ENCODE results near the gene SAFB.
"Not testable (repeated sequence)": the region's sequence is repeated elsewhere in the genome, so short reads cannot be mapped to it uniquely, and the experiment has no call there.

SAFB gene

DNA sequence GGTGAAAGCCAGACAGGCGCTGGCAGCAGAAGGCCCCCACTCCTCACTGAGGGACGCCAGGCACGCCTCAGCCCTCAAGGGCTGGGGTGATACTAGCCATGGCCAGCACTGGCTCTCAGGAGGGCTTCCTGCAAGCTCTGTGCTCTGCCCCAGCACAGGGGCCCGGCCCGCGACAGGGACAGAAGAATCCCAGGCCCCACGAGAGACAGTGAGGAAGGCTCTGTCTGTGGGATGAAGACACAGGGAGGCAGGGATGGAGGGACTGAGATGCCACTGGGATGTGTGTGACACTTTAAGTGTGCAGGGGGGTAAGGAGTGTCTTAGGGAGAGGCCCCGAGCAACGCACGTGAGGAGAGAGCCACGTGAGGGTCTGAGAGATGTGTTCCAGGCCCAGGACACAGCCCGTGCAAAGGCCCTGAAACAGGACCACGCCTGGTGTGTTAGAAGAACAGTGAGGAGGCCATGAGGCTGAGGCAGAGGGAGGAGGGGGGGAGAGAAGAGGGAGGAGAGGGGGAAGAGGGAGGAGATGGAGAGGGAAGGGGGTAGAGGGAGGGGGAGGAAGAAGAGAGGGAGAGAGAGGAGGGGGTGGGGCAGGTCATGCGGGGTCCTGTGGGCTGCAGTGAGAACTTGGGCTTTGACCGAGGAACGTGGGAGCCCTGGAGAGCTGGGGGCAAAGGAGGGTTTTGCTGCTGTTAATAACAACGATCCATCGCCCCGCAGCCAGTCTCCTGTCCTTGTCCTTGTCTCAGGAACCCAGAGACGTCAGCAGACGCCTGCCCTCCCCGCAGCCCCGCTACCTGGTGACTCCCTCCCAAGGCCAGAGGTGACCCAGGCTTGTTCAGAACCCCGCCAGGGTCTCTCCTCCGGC, 74.4 kb downstream of the SAFB start:
- no peak for DNase-seq (ENCODE audit: low read depth, low spot score)

DNA sequence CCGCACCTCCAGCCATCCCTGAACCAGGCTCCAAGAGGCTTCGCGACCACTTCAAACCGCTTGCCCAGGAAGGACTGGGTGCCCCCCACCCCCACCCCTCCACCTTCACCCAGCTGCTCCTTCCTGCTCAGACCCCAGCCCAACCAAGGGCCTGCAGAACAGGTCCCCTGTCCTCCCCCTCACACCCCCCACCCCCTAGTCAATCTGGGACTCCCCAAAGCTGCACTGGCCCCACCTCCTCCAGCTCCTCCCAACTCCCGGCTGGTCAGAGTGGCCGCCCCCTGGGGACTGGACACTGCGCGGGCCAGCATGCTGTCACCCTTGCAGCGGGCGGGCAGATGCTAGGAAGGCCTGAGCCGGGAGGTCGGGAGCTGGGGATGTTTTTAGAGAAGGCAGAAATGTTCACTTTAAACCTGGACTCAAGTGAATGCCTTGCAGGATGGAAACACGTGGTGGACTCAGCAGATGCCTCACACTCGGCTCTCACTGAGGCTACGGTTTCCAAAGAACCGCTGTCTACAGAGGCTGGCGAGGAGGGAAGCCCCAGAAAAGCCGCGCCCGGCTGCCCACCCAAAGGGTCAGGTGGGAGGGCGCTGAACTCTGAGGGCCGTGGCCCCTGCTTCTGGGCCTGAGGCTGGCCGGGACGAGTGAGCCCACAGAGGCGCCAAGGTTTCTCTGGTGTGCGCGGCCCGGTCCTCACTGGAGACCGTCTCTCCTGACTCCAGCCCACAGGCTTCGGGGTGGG, 75.2 kb downstream of the SAFB start:
- DNase-seq (ENCODE audit: low read depth, low spot score): no peak

DNA sequence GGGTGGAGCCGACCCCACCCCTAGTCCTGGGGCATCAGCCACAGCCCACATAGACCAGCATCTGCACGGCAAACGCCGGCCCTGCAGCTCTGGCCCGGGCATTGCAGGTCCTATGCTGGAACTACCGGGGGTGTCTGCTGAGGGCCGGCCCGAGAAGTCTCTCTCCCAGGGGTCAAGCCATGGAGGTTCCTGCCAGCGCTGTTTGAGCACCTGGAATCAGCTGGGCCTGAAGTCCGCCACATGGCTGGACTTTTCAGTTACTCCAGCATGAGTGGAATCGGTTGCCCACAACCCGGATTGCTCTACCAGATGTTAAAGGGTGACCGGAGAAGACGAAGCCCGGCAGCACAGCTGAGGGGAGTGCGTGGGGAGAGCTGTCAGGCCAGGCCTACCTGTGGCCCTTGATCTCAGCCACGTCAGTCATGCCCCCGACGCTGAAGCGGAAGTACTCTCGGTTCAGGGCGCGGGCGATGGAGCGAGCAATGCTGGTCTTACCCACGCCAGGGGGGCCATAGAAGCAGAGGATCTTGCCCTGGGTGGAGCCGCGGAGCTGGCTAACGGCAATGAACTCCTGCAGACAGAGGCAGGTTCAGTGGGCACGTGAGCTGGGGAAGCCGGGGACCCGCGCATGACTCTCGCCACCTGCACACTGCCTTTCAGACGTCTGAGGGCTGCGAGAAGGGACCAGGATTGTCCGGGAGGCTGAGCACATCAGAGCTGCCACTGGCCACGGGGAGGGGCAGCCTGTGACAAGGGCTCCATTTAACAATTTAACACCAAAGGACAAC, 75.9 kb downstream of the SAFB start:
- DNase-seq (ENCODE audit: low read depth, low spot score): no peak

DNA sequence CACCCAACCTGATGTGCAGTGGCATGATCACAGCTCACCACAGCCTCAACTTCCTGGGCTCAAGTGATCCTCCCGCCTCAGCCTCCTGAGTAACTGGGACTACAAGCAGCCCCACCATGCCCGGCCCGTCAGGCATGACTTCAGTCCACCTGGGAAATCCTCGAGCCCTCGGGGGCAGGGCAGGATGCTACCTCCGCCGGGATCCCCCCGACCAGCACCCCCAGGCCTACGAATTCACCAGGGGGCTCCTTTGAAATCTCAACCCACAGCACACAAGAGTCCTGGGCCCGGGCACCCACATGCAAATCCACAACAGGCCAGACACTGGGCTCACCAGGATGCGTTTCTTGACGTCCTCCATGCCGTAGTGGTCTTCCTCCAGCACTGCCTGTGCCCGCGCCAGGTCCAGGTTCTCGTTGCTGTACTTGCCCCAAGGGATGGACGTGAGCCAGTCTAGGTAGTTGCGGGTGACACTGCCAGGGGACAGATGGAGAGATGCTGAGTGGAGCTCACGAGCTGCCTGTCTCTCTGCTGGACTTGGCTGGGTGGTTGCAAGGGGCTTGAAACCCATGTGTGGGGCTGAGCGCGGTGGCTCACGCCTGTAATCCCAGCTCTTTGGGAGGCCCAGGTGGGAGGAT, 77.7 kb downstream of the SAFB start:
- no peak for DNase-seq (ENCODE audit: low read depth, low spot score)

DNA sequence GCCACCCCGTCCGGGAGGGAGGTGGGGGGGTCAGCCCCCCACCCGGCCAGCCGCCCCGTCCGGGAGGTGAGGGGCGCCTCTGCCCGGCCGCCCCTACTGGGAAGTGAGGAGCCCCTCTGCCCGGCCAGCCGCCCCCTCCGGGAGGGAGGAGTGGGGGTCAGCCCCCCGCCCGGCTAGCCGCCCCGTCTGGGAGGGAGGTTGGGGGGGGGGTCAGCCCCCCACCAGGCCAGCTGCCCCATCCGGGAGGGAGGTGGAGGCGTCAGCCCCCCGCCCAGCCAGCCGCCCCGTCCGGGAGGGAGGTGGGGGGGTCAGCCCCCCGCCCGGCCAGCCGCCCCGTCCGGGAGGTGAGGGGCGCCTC, 79.1 kb downstream of the SAFB start:
- not testable (repeated sequence) for DNase-seq (ENCODE audit: low read depth, low spot score)

DNA sequence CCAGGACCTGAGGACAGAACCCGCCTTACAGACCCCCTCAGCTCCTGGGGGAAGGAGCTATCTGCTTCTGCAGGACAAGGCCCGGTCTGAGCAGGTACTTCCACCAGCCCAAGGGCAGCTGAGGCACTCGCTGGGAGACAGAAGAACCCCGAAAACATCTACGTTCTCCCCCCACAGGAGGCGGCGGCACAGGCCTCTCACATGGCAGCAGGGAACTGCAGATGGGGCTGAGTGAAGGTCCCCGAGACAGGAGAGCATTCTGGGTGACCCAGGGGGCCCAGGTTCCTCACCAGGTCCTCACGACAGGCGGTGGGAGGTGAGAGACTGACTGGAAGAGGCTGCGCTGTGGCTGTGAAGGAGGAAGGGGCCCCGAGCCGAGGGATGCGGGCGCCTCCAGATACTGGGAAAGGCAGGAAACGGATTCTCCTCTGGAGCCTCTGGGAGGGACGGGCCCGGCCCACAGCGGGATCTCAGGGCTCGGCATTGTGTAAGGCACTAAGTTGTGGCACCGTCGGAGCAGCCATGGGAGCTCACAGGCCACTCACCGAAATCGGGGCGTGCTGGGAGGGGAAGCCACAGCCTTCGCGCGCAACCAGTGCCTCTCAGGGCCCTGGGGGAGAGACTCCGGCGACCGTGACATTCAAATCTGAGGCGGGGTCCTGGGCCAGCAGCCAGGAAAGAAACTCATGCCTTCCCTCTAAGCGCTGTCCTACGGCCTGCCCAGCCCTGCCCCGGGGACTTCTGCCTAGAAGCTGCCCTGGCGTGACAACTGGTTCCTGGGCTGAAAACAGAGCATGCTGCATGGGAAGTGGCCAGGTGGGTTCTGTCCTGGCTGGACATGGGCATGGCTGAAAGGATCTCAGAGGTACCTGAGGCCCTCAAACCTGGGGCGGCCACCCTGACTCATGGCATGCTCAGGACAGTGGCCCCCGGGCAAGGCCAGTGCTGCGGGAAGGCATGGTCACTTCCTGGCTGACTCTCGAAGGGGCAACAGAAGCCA, 81.2 kb downstream of the SAFB start:
- no peak for DNase-seq (ENCODE audit: low read depth, low spot score)

DNA sequence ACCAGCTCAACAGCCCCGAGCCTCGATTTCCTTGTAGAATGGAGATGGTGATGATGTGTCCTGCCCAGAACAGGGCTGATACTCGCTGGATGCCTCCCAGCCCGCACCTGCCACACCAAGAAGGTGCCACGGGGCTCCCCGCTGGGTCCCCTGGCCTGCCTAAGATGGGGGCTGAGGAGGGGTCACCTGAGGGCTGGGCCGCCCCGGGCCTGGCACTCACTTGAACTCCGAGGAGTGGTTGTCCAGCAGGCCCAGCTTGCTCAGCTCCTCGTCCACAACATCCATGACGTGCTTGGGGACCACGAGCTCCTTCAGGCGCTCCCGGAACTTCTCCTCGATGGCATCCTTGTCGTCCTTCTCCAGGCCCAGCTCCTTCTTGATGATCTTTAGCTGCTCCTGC, 82.7 kb downstream of the SAFB start:
- no peak for DNase-seq (ENCODE audit: low read depth, low spot score)

DNA sequence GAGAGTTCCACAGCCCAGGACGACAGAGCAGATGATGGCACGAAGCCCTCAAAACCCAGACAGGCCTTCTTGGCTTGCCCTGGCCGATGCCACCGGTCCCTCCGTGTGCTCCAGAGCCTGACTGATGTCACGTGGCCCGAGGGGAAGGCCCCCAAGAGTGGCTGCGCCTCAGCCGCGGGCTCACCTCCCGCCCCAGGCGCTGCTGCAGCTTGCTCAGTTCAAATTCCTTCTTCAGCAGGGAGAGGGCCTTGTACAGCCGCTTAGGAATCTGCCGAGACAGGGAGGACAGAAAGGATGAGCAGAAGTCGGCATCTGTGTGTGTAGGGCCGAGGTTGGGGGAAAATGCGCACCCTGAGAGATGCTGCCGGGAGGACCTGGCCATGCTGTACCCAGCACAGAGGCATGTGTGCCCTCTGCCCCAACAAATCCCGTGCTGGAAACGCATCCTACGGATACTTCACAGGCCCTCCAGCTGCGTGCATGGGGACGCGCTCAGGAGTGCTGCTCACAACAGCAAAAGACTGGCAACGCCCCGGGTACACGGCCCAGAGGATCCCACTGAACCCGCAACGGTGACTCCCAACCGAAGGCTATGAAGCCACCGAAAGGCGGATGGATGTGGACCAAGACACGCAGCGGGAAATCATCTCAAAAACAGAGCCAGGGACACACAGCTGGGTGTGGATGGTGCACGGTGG, 84.1 kb downstream of the SAFB start:
- DNase-seq (ENCODE audit: low read depth, low spot score): no peak

DNA sequence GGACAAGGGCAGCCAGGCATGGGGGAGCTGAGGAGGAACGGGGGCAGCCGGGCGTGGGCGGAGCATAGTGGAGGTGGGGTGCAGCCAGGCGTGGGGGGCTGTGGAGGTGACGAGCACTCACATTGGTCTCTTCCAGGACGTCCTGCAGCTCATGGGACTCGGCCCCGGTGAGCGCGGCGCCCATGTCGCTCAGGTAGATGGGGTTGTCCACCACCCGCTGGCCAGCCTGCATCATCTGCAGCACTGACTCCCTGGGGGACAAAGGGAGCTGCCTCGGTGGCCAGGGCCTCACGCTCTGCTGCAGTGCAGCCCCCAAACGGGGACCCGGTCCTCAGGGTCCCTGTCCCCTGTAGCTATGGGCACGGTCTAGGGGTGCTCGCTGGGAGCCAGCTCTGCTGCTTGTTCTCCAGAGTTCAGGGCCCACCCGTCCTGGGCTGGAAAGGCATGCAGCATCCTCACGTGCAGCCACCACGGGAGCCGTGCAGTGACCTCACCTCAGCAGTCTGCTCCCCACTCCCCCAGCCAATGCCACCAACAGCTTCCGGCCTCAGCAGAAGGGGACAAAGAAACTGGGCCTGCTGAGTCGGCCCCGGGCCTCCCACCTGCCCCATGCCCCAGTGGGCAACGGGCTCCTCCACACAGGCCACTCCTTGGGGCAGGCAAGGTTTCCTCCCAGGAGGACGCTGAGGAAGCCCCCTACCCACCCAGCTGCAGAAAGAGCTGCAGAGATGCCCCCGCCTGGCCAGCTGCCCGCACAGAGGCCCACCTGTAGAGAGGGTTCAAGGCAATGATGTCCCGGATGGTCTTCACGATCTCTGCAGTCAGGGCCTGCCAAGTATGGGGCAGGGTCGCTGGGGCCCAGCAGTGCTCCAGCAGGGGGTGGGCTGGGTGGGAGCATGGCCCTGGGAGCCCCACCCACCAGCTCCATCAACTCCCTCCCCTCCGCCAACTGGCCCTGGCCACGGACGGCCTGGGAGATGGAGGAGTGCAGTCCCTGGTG, 85.0 kb downstream of the SAFB start:
- no peak for DNase-seq (ENCODE audit: low read depth, low spot score)

DNA sequence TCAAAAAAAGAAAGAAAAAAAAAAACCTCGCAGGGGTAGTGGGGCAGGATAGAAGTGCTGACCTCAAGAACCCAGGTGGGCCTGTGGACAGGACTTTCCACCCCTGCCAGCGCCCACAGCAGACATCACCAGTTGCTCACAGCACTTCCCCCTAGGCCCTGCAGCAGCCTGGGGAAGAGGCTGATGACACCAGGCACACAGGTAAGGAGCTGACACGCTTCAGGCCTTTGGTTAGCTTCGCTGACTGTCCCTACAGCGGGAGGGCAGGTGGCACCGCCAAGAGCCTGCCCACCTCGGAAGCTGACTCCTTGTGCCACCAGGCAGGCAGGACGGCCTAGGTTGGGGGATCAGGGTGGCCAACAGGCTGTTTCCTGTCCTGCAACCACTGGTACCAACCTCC, 88.1 kb downstream of the SAFB start:
- no peak for DNase-seq (ENCODE audit: low read depth, low spot score)

DNA sequence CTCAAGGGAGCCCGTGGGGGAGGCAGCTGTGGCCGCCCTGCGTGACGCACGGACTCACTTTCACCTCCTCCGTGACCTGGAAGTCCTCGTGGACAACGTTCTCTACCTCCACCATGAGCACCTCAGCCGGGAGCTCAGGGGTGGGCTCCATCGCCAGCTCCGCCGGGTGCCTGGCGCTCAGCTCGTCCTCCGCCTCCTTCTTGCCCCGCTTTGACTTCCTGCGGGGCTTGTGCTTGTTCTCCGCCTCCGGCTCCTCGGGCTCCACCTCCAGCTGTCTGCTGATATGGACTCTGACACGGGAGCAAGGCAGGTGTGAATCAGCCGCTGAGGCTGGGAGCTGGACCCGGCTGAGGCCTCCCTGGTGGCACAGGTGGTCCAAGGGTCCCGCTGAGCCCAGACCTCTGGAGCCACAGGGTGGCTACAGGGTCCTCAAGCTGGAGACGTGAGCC, 88.9 kb downstream of the SAFB start:
- DNase-seq (ENCODE audit: low read depth, low spot score): no peak

DNA sequence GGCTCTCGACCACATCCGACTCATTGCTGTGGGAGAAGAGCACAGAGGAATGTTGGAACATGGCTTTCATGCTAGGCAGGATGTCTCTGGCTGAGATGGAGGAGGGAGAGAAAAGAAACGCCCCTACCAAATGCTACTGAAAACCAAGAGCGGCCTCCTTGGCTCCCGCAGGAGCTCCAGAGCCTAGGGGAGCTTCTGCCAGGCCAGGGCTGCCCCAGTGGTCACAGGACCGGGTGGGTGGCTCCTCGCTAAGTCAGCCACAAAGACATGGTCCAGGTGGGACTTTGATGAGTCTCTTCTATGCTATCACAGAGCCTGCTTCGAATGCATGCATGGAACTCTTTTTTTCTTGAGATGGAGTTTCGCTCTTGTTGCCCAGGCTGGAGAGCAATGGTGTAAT, 90.3 kb downstream of the SAFB start:
- no peak for DNase-seq (ENCODE audit: low read depth, low spot score)

DNA sequence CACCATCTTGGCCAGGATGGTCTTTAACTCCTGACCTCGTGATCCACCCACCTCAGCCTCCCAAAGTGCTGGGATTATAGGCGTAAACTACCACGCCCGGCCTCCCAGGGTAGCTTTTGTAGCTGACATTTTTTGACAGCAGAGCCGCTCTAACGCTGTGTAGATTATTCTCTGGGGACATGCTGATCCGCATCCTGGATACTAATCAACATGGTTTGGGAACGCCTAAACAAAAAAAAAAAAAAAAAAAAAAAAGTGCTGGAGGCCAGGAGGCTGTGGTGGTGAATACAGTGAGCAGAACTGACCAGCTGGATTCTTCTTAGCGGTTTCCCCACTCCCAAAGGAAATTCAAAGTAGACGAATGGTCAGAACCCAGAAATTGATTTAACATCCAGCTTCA, 91.9 kb downstream of the SAFB start:
- no peak for DNase-seq (ENCODE audit: low read depth, low spot score)

DNA sequence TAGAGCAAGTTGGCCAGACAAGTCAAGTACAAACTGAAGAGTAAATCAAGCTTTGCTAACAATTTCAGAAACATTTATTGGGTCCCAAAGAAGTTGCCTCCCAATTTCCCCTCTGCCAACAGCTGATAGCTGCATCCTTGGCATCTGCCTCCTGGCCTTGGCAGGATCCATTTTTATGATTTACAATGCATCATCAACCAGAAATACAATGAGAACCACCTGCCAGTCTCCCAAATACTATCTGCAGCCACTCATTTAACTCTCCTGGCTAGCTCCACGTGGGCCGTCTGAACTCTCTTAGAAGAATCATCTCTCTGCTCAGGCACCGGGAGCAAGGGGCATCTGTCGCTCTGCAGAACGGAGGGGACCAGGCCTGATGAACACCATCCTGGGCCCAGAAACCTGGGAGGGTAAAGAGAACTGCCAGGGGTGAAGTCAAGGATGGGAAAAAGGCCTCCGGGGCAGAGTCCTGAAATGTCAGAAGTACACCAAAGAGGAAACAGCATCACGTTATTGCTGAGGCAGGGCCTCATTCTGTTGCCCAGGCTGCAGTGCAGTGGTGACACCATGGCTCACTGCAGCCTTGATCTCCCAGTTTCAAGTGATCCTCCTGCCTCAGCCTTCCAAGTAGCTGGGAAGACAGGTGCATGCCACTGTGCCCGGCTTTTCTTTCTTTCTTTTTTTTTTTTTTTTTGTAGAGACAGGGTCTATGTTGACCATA, 94.5 kb downstream of the SAFB start:
- no peak for DNase-seq (ENCODE audit: low read depth, low spot score)

Measured in ELF-1 (cell line).